NCI-H2171 treated with DMSO at 0.1 percent for 48 hours (cell line): ENCODE measurements around the gene CACNA2D4.

Source experiments
- DNase-seq: peaks from one replicate; lab custom pipeline; 2025; lab: John Stamatoyannopoulos, UW

The CACNA2D4 gene

GRCh38 chr12:1815814-1816729 lies 102.4 kb downstream of the CACNA2D4 start:
- no peak for DNase-seq

DNA sequence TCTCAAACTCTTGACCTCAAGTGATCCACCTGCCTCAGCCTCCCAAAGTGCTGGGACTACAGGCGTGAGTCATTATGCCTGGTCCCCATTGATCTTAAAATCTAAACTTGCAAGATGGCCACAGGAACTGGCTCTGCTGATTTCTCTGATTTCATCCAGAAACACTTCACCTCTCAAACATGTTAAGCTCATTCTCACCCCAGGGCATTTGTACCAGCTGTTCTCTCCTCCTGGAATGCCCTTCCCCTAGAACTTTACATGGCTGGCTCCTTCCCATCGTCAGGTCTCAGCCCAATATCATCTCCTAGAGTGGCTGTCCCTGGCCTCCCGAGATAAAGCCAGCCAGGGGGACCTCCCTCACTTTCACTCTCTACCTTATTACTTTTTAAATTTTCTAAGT lies 103.3 kb downstream of the CACNA2D4 start:
- DNase-seq = no peak

GRCh38 chr12:1814266-1814665 lies 104.2 kb downstream of the CACNA2D4 start:
- DNase-seq = no peak

- no peak for DNase-seq
Observed at GRCh38 chr12:1812650-1813302, 105.7 kb downstream of the CACNA2D4 start.

GRCh38 chr12:1811948-1812291 lies 106.5 kb downstream of the CACNA2D4 start:
- no peak for DNase-seq

- DNase-seq = no peak
Observed at GRCh38 chr12:1811281-1811947, 107.0 kb downstream of the CACNA2D4 start.

- DNase-seq = no peak
Observed at GRCh38 chr12:1810931-1811280, 107.5 kb downstream of the CACNA2D4 start.

DNA sequence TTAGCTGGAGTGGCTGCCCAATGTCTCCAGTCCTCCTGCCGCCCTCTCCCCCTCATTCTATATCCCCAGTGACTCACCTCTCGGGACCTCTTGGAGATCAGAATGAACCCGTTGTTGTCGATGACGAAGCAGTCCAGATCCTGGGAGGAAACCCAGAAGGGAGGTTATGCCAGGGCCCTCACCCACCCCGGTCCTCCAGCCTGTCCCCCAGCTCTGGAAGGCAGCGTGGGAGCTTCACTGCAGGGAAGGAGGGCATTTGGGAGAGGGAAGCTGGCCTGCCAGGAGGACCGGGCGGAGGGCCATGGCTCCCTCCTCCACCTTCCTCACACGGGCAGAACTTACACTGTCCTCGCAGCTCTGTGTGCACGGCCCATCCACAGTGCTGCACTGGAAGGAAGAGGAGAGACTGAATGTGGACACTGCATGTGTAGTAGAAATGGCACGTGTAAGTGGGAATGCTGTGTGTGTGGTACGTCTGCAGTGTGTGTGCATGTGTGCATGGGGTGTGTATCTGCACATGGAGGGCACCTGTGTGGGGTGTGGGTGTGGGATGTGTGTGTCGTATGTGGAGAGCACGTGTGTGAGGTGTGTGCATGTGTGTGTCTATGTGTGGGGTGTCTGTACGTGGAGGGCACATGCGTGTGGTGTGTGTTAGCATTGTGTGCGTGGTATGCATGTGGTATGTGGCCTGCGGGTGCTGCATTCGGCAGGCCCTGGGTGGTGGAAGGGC lies 108.1 kb downstream of the CACNA2D4 start:
- no peak for DNase-seq

- DNase-seq = no peak
Observed at GRCh38 chr12:1809591-1810190, 108.8 kb downstream of the CACNA2D4 start.

- DNase-seq = no peak
Observed at GRCh38 chr12:1808798-1809480, 109.5 kb downstream of the CACNA2D4 start.

DNA sequence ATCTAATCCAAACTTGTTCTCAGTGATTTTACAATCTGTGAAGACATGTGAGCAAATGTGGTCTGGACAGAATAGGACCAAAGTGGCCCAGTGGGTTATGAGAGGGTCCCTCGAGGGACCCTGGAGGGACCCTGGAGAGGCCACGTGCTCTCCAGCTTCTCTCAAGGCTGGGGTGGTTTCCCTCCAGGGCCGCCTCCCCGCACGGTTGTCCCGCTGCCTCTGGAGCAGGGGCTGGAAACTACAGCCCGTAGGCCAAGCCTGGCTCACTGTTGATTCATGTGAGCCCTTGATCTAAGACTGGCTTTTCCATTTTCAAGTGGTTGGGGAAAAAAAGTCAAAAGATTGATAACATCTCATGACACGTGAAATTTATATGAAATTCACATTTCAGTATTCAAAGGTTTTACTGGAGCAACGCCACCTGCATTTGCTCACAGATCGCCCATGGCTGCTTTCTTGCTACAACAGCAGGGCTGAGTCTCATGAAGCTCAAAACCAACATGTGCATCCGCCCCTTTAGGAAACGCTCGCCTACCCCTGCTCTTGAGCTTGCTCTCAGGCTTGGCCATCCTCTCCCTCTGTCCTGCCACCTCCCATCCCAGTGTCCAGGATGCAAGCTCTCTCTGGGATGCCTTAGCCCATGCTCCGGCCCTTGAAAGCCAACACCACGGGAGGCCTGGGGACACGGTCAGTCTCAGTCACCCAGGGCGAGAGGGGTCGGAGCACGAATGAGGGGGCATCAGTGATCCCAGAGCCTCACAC lies 110.2 kb downstream of the CACNA2D4 start:
- DNase-seq = no peak

DNA sequence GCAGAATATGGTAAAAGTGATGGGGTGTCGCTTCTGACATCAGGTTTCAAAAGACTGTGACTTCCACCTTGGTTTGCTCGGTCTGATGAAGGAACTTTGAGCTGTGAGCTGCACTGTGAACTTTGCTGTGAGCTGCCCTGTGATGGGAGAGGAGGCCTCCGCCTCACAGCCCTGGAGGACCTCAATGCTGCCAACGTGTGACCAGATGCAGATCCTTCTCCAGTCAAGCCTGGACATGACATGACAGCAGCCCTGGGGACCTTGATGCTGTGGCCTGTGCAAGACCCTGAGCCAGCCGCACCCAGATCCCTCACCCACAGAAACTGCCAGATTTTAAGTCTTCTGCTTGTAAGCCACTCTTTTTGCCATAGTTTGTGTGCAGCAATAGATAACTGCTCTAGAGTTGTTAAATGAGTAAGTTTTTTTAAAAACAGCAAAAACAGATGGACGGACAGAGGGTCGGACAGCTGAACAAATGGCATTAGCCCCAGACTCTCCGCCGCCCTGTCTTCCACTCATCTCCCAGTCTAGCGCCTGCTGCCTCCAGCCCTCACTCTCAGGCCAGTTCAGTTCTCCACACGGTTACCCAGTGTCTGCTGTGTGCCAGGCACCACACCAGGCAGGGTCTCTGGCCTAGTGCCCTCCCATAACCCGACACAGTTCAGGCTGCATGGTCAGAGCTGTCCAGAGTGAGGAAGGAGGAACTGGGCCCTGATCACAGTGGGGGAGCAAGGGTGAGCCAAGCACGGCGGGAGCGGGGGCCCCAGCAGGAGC lies 111.2 kb downstream of the CACNA2D4 start:
- no peak for DNase-seq

DNA sequence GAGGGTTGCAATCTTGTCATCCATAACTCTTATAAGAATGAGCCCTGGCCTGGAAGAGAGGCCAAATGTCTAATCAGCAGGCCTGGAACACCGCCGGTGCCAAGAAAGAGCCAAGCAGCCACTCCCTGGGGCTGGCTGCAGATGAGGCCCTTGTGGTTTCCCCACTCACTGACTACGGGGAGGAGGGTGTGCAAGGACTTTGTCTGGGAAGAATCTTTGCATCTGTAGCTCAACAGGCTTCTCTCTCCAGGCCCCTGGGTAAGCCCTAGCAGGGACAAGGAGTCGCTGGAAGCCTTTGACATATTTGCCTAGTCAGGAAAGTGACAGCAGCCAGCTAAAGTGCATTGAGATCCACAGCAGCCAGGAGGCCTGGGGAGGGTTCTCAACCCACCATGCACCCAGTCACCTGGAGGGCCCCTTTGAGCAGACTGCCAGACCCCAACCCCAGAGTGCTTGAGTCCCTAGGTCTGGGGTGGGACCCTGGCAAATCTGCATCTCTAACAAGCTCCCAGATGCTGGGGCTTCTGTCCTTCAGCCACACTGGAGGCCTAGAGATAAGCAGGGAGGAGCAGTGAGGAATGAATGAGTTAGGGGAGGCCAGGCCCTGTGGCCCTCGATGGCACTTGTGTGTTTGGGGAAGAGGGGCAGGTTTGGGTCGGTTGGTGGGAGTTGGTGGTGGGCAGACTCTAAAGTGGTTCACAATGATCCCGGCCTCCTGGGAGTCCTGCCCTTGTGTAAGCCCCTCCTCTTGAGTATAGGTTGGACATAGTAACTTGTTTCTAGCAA lies 112.0 kb downstream of the CACNA2D4 start:
- DNase-seq = no peak

DNA sequence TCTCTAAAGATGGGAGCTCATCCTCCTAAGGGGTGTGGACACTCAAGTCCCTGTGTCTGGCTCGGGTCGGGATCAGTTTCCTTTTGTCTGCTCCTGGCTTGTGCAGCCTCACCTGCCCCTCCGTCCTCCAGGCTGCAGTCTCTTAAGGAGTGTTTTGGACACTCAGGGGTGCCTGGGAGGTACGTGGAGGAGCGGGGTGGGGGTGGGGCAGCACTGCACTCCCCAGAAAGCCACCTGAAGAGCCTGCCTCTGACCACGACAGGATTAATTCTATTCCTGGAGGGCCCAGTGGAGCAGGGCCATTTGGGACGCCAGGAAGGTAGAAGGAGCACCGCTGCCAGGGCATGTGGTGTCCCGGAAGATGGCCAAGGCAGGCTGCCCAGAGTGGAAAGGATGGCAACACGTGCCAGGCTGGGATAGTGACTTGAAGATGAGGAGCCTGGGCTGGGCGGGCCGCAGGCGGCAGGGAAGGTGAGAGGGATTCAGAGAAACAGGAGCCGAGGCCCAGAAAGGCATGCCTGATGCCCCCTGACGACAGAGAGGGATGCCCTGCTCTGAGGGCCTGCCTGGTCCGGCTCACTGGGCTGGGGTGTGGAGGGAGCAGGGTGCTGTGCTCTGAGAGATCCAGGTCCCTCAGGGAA lies 112.9 kb downstream of the CACNA2D4 start:
- DNase-seq = no peak

GRCh38 chr12:1804545-1805332 lies 113.7 kb downstream of the CACNA2D4 start:
- peak; percentile 99 for DNase-seq

GRCh38 chr12:1803736-1804135 lies 114.7 kb downstream of the CACNA2D4 start:
- no peak for DNase-seq

- DNase-seq = no peak
Observed at GRCh38 chr12:1801303-1801975, 117.0 kb downstream of the CACNA2D4 start.
